ENCODE measurements around the gene APEX1.

- TF ChIP-seq, protein P1, sequence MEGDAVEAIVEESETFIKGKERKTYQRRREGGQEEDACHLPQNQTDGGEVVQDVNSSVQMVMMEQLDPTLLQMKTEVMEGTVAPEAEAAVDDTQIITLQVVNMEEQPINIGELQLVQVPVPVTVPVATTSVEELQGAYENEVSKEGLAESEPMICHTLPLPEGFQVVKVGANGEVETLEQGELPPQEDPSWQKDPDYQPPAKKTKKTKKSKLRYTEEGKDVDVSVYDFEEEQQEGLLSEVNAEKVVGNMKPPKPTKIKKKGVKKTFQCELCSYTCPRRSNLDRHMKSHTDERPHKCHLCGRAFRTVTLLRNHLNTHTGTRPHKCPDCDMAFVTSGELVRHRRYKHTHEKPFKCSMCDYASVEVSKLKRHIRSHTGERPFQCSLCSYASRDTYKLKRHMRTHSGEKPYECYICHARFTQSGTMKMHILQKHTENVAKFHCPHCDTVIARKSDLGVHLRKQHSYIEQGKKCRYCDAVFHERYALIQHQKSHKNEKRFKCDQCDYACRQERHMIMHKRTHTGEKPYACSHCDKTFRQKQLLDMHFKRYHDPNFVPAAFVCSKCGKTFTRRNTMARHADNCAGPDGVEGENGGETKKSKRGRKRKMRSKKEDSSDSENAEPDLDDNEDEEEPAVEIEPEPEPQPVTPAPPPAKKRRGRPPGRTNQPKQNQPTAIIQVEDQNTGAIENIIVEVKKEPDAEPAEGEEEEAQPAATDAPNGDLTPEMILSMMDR (IDR thresholded peaks at IDR 0.05), result no peak
- TF ChIP-seq ZFX (IDR thresholded peaks at IDR 0.05; ENCODE audit: borderline replicate concordance), result no peak
Observed at GRCh38 chr14:20441461-20441860, 13.6 kb upstream of the APEX1 start.

Data from 22Rv1 (cell line).